Measurements from ENCODE around the gene KCNMB3.
"Not testable (repeated sequence)": the region's sequence is repeated elsewhere in the genome, so short reads cannot be mapped to it uniquely, and the experiment has no call there.

The KCNMB3 gene

GRCh38 chr3:179234199-179234598 is 16.7 kb downstream of the KCNMB3 start:
- CTCF ChIA-PET, result interaction anchor here (0.8 to 1.5 kb wide), 6 partner anchors 13 to 197 kb away, joined by 3 to 4 read pairs (median 3); partner anchors contain the start of gene KCNMB3
- TF ChIP-seq CTCF (IDR thresholded peaks at IDR 0.05; ENCODE audit: control extremely low read depth, extremely low read depth, low read depth, missing control alignments), result no peak
- POLR2A ChIA-PET, result interaction anchor here (0.6 kb wide), 1 partner anchor 13 kb away, joined by 7 read pairs; no protein-coding TSS in a partner anchor
- DNase-seq (ENCODE audit: extremely low spot score), result no peak

GRCh38 chr3:179233043-179233442 is 17.9 kb downstream of the KCNMB3 start:
- no peak for TF ChIP-seq CTCF (IDR thresholded peaks at IDR 0.05; ENCODE audit: control extremely low read depth, extremely low read depth, low read depth, missing control alignments)
- DNase-seq (ENCODE audit: extremely low spot score), result no peak
- ChIA-PET POLR2A (no interaction called here), CTCF (interaction anchor here (0.8 to 1.9 kb wide), 6 partner anchors 8 to 196 kb away, joined by 3 to 6 read pairs (median 4); no protein-coding TSS in a partner anchor)

- DNase-seq (ENCODE audit: extremely low spot score), result no peak
- ChIA-PET POLR2A (no interaction called here), CTCF (no interaction called here)
- TF ChIP-seq CTCF (IDR thresholded peaks at IDR 0.05; ENCODE audit: control extremely low read depth, extremely low read depth, low read depth, missing control alignments), result no peak
Observed at GRCh38 chr3:179229177-179229576, 21.7 kb downstream of the KCNMB3 start.

GRCh38 chr3:179227349-179227748 is 23.6 kb downstream of the KCNMB3 start:
- CTCF ChIA-PET, result interaction anchor here (0.9 kb wide), 1 partner anchor 8 kb away, joined by 3 read pairs; no protein-coding TSS in a partner anchor
- no peak for TF ChIP-seq CTCF (IDR thresholded peaks at IDR 0.05; ENCODE audit: control extremely low read depth, extremely low read depth, low read depth, missing control alignments)
- no peak for DNase-seq (ENCODE audit: extremely low spot score)
- POLR2A ChIA-PET, result no interaction called here

- no peak for TF ChIP-seq CTCF (IDR thresholded peaks at IDR 0.05; ENCODE audit: control extremely low read depth, extremely low read depth, low read depth, missing control alignments)
- ChIA-PET POLR2A (no interaction called here), CTCF (interaction anchor here (0.8 to 1.2 kb wide), 3 partner anchors 9 to 91 kb away, joined by 3 to 4 read pairs (median 4); no protein-coding TSS in a partner anchor)
- no peak for DNase-seq (ENCODE audit: extremely low spot score)
Observed at GRCh38 chr3:179224584-179224983, 26.3 kb downstream of the KCNMB3 start.

- CTCF ChIA-PET, result interaction anchor here (1.2 to 1.6 kb wide), 3 partner anchors 9 to 22 kb away, joined by 4 to 10 read pairs (median 6); no protein-coding TSS in a partner anchor
- POLR2A ChIA-PET, result no interaction called here
- no peak for DNase-seq (ENCODE audit: extremely low spot score)
- no peak for TF ChIP-seq CTCF (IDR thresholded peaks at IDR 0.05; ENCODE audit: control extremely low read depth, extremely low read depth, low read depth, missing control alignments)
Observed at GRCh38 chr3:179223548-179223947, 27.4 kb downstream of the KCNMB3 start.

GRCh38 chr3:179218213-179218612 is 32.7 kb downstream of the KCNMB3 start:
- POLR2A ChIA-PET; DNase-seq (ENCODE audit: extremely low spot score): not testable (repeated sequence)
- CTCF ChIA-PET, result interaction anchor here (1.7 kb wide), 1 partner anchor 15 kb away, joined by 3 read pairs; no protein-coding TSS in a partner anchor

GRCh38 chr3:179215550-179215949 is 35.4 kb downstream of the KCNMB3 start:
- DNase-seq (ENCODE audit: extremely low spot score); POLR2A ChIA-PET; CTCF ChIA-PET: not testable (repeated sequence)
